Measurements from ENCODE around the gene GZMA. TPM values are rescaled to one million over a fixed set of nuclear protein-coding genes. Genes with fewer than 3 reads are reported as not detected.

The GZMA gene
- total and polyA plus RNA-seq, 2 experiments from 2014 or later = not detected

- Histone ChIP-seq H3K4me3 (no peak overlapping the region), H3F3A (replicated peaks; ENCODE audit: low read depth) (no peaks in the 10 kb centered on the region), H3K4me2 (no peak overlapping the region), H3K9me2 (ENCODE audit: insufficient read depth) (no peaks in the 10 kb centered on the region; the same call in 1 of the 2 replicates), H4K20me1 (replicated peaks; ENCODE audit: insufficient read depth) (no peaks in the 10 kb centered on the region), H3K36me3 (ENCODE audit: insufficient read depth) (no peaks in the 10 kb centered on the region), H3K27me3 (ENCODE audit: insufficient read depth) (no peaks in the 10 kb centered on the region), H3K79me2 (replicated peaks; ENCODE audit: insufficient read depth) (no peaks in the 10 kb centered on the region), H3K27ac (ENCODE audit: low read depth) (no peak overlapping the region), H3K4me1 (ENCODE audit: insufficient read depth) (no peaks in the 10 kb centered on the region), H2AFZ (no peak overlapping the region)
- DNase-seq (ENCODE audit: low spot score) = no peak
- ATAC-seq = no peak
- Mint-ChIP-seq H3K4me1 (no peaks in the 10 kb centered on the region), H3K27ac (no peak overlapping the region), H3K36me3 (ENCODE audit: low read depth) (no peaks in the 10 kb centered on the region), H3K9me3 (peaks cover 17% of the 10 kb centered on the region; the same call in 2 of the 3 replicates), H3K4me3 (no peak overlapping the region), H3K27me3 (ENCODE audit: insufficient read depth, low read depth, poor library complexity) (peaks cover 3% of the 10 kb centered on the region)
- TF ChIP-seq EZH2 (IDR thresholded peaks at IDR 0.05; ENCODE audit: low read depth, unreplicated experiment) (no peak), NANOG (IDR thresholded peaks at IDR 0.05; ENCODE audit: borderline replicate concordance) (no peak), ZNF114 (CRISPR knock-in tag; IDR thresholded peaks at IDR 0.05) (no peak), EZH2phosphoT487 (IDR thresholded peaks at IDR 0.05; ENCODE audit: unreplicated experiment) (no peak), JUNB (IDR thresholded peaks at IDR 0.05; ENCODE audit: unreplicated experiment) (no peak), ZNF331 (CRISPR knock-in tag; IDR thresholded peaks at IDR 0.05; ENCODE audit: low read depth) (no peak)
- TF ChIP-seq, protein P1, sequence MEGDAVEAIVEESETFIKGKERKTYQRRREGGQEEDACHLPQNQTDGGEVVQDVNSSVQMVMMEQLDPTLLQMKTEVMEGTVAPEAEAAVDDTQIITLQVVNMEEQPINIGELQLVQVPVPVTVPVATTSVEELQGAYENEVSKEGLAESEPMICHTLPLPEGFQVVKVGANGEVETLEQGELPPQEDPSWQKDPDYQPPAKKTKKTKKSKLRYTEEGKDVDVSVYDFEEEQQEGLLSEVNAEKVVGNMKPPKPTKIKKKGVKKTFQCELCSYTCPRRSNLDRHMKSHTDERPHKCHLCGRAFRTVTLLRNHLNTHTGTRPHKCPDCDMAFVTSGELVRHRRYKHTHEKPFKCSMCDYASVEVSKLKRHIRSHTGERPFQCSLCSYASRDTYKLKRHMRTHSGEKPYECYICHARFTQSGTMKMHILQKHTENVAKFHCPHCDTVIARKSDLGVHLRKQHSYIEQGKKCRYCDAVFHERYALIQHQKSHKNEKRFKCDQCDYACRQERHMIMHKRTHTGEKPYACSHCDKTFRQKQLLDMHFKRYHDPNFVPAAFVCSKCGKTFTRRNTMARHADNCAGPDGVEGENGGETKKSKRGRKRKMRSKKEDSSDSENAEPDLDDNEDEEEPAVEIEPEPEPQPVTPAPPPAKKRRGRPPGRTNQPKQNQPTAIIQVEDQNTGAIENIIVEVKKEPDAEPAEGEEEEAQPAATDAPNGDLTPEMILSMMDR (conservative IDR thresholded peaks at IDR 0.05; ENCODE audit: low read depth in 2 of 2) = no peak
- TF ChIP-seq, protein P2, sequence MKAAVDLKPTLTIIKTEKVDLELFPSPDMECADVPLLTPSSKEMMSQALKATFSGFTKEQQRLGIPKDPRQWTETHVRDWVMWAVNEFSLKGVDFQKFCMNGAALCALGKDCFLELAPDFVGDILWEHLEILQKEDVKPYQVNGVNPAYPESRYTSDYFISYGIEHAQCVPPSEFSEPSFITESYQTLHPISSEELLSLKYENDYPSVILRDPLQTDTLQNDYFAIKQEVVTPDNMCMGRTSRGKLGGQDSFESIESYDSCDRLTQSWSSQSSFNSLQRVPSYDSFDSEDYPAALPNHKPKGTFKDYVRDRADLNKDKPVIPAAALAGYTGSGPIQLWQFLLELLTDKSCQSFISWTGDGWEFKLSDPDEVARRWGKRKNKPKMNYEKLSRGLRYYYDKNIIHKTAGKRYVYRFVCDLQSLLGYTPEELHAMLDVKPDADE (IDR thresholded peaks at IDR 0.05) = no peak
- TF ChIP-seq, protein P3, sequence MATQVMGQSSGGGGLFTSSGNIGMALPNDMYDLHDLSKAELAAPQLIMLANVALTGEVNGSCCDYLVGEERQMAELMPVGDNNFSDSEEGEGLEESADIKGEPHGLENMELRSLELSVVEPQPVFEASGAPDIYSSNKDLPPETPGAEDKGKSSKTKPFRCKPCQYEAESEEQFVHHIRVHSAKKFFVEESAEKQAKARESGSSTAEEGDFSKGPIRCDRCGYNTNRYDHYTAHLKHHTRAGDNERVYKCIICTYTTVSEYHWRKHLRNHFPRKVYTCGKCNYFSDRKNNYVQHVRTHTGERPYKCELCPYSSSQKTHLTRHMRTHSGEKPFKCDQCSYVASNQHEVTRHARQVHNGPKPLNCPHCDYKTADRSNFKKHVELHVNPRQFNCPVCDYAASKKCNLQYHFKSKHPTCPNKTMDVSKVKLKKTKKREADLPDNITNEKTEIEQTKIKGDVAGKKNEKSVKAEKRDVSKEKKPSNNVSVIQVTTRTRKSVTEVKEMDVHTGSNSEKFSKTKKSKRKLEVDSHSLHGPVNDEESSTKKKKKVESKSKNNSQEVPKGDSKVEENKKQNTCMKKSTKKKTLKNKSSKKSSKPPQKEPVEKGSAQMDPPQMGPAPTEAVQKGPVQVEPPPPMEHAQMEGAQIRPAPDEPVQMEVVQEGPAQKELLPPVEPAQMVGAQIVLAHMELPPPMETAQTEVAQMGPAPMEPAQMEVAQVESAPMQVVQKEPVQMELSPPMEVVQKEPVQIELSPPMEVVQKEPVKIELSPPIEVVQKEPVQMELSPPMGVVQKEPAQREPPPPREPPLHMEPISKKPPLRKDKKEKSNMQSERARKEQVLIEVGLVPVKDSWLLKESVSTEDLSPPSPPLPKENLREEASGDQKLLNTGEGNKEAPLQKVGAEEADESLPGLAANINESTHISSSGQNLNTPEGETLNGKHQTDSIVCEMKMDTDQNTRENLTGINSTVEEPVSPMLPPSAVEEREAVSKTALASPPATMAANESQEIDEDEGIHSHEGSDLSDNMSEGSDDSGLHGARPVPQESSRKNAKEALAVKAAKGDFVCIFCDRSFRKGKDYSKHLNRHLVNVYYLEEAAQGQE (IDR thresholded peaks at IDR 0.05; ENCODE audit: unreplicated experiment) = no peak
- TF ChIP-seq, protein P4, sequence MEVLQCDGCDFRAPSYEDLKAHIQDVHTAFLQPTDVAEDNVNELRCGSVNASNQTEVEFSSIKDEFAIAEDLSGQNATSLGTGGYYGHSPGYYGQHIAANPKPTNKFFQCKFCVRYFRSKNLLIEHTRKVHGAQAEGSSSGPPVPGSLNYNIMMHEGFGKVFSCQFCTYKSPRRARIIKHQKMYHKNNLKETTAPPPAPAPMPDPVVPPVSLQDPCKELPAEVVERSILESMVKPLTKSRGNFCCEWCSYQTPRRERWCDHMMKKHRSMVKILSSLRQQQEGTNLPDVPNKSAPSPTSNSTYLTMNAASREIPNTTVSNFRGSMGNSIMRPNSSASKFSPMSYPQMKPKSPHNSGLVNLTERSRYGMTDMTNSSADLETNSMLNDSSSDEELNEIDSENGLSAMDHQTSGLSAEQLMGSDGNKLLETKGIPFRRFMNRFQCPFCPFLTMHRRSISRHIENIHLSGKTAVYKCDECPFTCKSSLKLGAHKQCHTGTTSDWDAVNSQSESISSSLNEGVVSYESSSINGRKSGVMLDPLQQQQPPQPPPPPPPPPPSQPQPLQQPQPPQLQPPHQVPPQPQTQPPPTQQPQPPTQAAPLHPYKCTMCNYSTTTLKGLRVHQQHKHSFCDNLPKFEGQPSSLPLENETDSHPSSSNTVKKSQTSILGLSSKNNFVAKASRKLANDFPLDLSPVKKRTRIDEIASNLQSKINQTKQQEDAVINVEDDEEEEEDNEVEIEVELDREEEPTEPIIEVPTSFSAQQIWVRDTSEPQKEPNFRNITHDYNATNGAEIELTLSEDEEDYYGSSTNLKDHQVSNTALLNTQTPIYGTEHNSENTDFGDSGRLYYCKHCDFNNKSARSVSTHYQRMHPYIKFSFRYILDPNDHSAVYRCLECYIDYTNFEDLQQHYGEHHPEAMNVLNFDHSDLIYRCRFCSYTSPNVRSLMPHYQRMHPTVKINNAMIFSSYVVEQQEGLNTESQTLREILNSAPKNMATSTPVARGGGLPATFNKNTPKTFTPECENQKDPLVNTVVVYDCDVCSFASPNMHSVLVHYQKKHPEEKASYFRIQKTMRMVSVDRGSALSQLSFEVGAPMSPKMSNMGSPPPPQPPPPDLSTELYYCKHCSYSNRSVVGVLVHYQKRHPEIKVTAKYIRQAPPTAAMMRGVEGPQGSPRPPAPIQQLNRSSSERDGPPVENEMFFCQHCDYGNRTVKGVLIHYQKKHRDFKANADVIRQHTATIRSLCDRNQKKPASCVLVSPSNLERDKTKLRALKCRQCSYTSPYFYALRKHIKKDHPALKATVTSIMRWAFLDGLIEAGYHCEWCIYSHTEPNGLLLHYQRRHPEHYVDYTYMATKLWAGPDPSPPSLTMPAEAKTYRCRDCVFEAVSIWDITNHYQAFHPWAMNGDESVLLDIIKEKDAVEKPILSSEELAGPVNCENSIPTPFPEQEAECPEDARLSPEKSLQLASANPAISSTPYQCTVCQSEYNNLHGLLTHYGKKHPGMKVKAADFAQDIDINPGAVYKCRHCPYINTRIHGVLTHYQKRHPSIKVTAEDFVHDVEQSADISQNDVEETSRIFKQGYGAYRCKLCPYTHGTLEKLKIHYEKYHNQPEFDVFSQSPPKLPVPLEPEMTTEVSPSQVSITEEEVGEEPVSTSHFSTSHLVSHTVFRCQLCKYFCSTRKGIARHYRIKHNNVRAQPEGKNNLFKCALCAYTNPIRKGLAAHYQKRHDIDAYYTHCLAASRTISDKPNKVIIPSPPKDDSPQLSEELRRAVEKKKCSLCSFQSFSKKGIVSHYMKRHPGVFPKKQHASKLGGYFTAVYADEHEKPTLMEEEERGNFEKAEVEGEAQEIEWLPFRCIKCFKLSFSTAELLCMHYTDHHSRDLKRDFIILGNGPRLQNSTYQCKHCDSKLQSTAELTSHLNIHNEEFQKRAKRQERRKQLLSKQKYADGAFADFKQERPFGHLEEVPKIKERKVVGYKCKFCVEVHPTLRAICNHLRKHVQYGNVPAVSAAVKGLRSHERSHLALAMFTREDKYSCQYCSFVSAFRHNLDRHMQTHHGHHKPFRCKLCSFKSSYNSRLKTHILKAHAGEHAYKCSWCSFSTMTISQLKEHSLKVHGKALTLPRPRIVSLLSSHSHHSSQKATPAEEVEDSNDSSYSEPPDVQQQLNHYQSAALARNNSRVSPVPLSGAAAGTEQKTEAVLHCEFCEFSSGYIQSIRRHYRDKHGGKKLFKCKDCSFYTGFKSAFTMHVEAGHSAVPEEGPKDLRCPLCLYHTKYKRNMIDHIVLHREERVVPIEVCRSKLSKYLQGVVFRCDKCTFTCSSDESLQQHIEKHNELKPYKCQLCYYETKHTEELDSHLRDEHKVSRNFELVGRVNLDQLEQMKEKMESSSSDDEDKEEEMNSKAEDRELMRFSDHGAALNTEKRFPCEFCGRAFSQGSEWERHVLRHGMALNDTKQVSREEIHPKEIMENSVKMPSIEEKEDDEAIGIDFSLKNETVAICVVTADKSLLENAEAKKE (CRISPR knock-in tag; IDR thresholded peaks at IDR 0.05) = no peak
Observed at GRCh38 chr5:55062039-55062779, 40.2 kb upstream of the GZMA start.
